ENCODE data around the gene XXYLT1. TPM values are rescaled to one million over a fixed set of nuclear protein-coding genes. Genes with fewer than 3 reads are reported as not detected.

XXYLT1 gene
- total and polyA plus RNA-seq, 2 of the 4 experiments (the other 2 are of a cell fraction), result 14.7 to 18.1 TPM

GRCh38 chr3:195154111-195154791 lies 116.7 kb downstream of the XXYLT1 start:
- peak overlapping the region; percentile 74 for H3K56ac ChIP-seq (ENCODE audit: extremely low read depth, insufficient read depth, low read length)
- peak overlapping the region; percentile 96; the same call in 2 of the 3 replicates for H2BK15ac ChIP-seq (ENCODE audit: low read depth, low read length)
- peak overlapping the region; percentile 85 for H3K18ac ChIP-seq (ENCODE audit: low read depth, low read length)
- no peaks in the 10 kb centered on the region for H4K20me1 ChIP-seq (ENCODE audit: insufficient read depth, low read length)
- ChIA-PET CTCF (interaction anchor here (0.7 to 1.0 kb wide), 3 partner anchors 76 to 483 kb away, joined by 3 read pairs; no protein-coding TSS in a partner anchor), POLR2A (ENCODE audit: unreplicated experiment) (interaction anchor here (0.7 kb wide), 1 partner anchor 33 kb away, joined by 3 read pairs; no protein-coding TSS in a partner anchor)
- peak overlapping the region; percentile 95 for H3K27ac ChIP-seq (ENCODE audit: insufficient read depth, low read length)
- DNase-seq (peak; percentile 82), ATAC-seq (ENCODE audit: low read depth) (peak; percentile 31)
- peak overlapping the region; percentile 88 for H2BK20ac ChIP-seq (ENCODE audit: low read depth, low read length)
- peak overlapping the region; percentile 57 for H3K9ac ChIP-seq (ENCODE audit: low read depth, low read length)
- intact Hi-C loops (cut with micrococcal nuclease) (loop anchor here (2.0 to 10.0 kb wide), 3 partner anchors 49 to 467 kb away; no protein-coding TSS in a partner anchor), dilution Hi-C loops (cut with HindIII; ENCODE audit: low sequenced_read_pairs, unreplicated experiment) (no loop called here), in situ Hi-C loops (cut with MboI; ENCODE audit: low sequenced_read_pairs) (no loop called here)
- no peaks in the 10 kb centered on the region for H3K9me3 ChIP-seq (ENCODE audit: control insufficient read depth, insufficient read depth, low read length)
- WGBS, 2 experiments (ENCODE audit: extremely low coverage in 2 of 2, insufficient read length in 1 of 2), result 51% methylated on average over 5 of the region's 16 CpGs; no CpG with 5 or more reads in 1 of the 2 experiments
- H2BK120ac ChIP-seq (ENCODE audit: low read depth, low read length), result peak overlapping the region; percentile 91
- peak overlapping the region; percentile 91 for H2BK5ac ChIP-seq (ENCODE audit: low read depth, low read length, poor library complexity, severe bottlenecking)
- peak overlapping the region; percentile 97 for H2AK5ac ChIP-seq (ENCODE audit: low read depth, low read length)
- no peak overlapping the region for H3K4me3 ChIP-seq (ENCODE audit: insufficient read depth, low read depth, low read length)
- no peaks in the 10 kb centered on the region for H3K36me3 ChIP-seq (ENCODE audit: control insufficient read depth, insufficient read depth, low read length)
- peak overlapping the region; percentile 93 for H4K91ac ChIP-seq (ENCODE audit: insufficient read depth, low read depth, low read length)
- peak overlapping the region; percentile 73 for H2AFZ ChIP-seq (replicated peaks; ENCODE audit: low read length, poor library complexity)
- H3K79me1 ChIP-seq (ENCODE audit: low read depth in 1 of 2, low read length in 2 of 2), result peaks cover 16 to 59% of the 10 kb centered on the region in 2 experiments
- H3K23ac ChIP-seq (ENCODE audit: low read depth, low read length), result peak overlapping the region; percentile 93
- peak overlapping the region; percentile 96 for H3K4ac ChIP-seq (ENCODE audit: low read depth, low read length)
- H2AK9ac ChIP-seq (replicated peaks; ENCODE audit: low read depth, low read length, poor library complexity), result peak overlapping the region; percentile 73
- H3K4me2 ChIP-seq (ENCODE audit: low read depth, low read length), result peak overlapping the region; percentile 26
- peak overlapping the region; percentile 82 to 95 for H4K8ac ChIP-seq (ENCODE audit: low read depth in 2 of 2, low read length in 2 of 2)
- peaks cover 50% of the 10 kb centered on the region for H3K9me1 ChIP-seq (ENCODE audit: insufficient read depth, low read length)
- peaks cover 43% of the 10 kb centered on the region for H3K4me1 ChIP-seq (ENCODE audit: control insufficient read depth, insufficient read depth, low read length)
- no peaks in the 10 kb centered on the region for H3K27me3 ChIP-seq (ENCODE audit: control insufficient read depth, insufficient read depth, low read length)
- peak; percentile 15 for TF ChIP-seq RCOR1 (IDR thresholded peaks at IDR 0.05; ENCODE audit: insufficient replicate concordance, low read length)
- peak; percentile 58; the same call in 1 of the 2 replicates for TF ChIP-seq BHLHE40 (IDR thresholded peaks at IDR 0.05; ENCODE audit: low read depth, low read length)
- TF ChIP-seq USF2 (IDR thresholded peaks at IDR 0.05; ENCODE audit: low read depth, low read length), result peak; percentile 38
- no peak for TF ChIP-seq FOS (IDR thresholded peaks at IDR 0.05; ENCODE audit: low read depth, low read length)
- peak; percentile 21; the same call in 1 of the 2 replicates for TF ChIP-seq MAZ (IDR thresholded peaks at IDR 0.05; ENCODE audit: borderline replicate concordance, low read depth, low read length)
- peak overlapping the region; percentile 82 for H3K14ac ChIP-seq (replicated peaks; ENCODE audit: low read depth, low read length)
- H4K5ac ChIP-seq (ENCODE audit: low read depth, low read length), result peak overlapping the region; percentile 84
- no TSS peak for BruUV-seq (replicated peaks)

Measured in IMR-90 (cell line).